Liver (tissue), 3 donors: Measurements from ENCODE around the gene FGD5.

Experiments used
- GABPA ChIP-seq, 2 donors: IDR thresholded peaks in 1 of 2; conservative IDR thresholded peaks in 1 of 2; 2 replicates each; pipeline ENCODE4 v1.6.1; 2016; ENCODE audit warnings: antibody characterized with exemption in 2 of 2, mild to moderate bottlenecking in 1 of 2, moderate library complexity in 1 of 2
- TF ChIP-seq, protein P1 (sequence below): fragments of 150-350 bp; IDR thresholded peaks from 2 replicates; pipeline ENCODE4 v1.5.1; 2017; ENCODE audit warnings: improper control_type of control experiment, low read depth, low read length; ENCODE audit not compliant: missing input control
- donor health status: healthy.
- donor health status: healthy.

DNA sequence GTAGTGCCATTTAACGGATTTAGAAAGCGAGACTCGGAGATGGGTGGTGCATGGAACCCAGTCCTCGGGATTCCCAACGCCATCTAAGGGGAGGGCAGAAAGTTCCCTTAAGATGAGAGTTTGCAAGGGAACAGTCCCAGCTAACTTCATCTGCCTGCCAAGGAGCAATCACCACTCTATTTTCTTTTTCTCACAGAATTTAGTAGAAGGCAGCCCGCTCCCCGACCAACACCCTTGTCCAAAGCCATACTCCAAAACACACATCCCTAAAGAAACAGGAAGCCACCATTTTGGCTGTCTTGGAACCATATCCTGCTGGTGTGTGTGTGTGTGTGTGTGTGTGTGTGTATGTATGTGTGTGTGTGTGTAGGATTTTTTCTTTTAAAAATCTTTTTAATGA is 7.1 kb upstream of the FGD5 start:
- no peak for TF ChIP-seq GABPA (IDR thresholded peaks at IDR 0.05 in 1 of 2, conservative IDR thresholded peaks at IDR 0.05 in 1 of 2)
- TF ChIP-seq, protein P1, sequence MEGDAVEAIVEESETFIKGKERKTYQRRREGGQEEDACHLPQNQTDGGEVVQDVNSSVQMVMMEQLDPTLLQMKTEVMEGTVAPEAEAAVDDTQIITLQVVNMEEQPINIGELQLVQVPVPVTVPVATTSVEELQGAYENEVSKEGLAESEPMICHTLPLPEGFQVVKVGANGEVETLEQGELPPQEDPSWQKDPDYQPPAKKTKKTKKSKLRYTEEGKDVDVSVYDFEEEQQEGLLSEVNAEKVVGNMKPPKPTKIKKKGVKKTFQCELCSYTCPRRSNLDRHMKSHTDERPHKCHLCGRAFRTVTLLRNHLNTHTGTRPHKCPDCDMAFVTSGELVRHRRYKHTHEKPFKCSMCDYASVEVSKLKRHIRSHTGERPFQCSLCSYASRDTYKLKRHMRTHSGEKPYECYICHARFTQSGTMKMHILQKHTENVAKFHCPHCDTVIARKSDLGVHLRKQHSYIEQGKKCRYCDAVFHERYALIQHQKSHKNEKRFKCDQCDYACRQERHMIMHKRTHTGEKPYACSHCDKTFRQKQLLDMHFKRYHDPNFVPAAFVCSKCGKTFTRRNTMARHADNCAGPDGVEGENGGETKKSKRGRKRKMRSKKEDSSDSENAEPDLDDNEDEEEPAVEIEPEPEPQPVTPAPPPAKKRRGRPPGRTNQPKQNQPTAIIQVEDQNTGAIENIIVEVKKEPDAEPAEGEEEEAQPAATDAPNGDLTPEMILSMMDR: no peak
